Lung (tissue), 12 donors: ENCODE data around the gene STARD4. TPM values are rescaled to one million over a fixed set of nuclear protein-coding genes. Genes with fewer than 3 reads are reported as not detected.

Experiments
- ATAC-seq: fragments of 200-7000 bp; cut with Tn5 transposase; one replicate; pipeline ENCODE4 v1.9.1; 2020; ENCODE audit warnings: moderate number of reproducible peaks; ENCODE audit not compliant: insufficient read depth, low FRiP score
- DNase-seq, 3 donors: peaks; one replicate each; pipeline ENCODE4 v3.0.0-alpha.2; 2013 to 2017
- H3K27ac ChIP-seq, 2 donors: one replicate each; pipeline ENCODE4 v1.5.1; 2013; ENCODE audit warnings: mild to moderate bottlenecking in 2 of 2, moderate library complexity in 2 of 2, control low read depth in 1 of 2, inconsistent platforms in 1 of 2, low read depth in 1 of 2, low read length in 1 of 2
- H3K27me3 ChIP-seq, 3 donors: one replicate each; pipeline ENCODE4 v1.5.1; 2013; ENCODE audit warnings: low read length in 2 of 3; ENCODE audit not compliant: control insufficient read depth in 3 of 3, insufficient read depth in 3 of 3
- H3K36me3 ChIP-seq, 4 donors: one replicate each; pipeline ENCODE4 v1.5.1; 2013; ENCODE audit warnings: low read length in 4 of 4, mild to moderate bottlenecking in 1 of 4, moderate library complexity in 1 of 4; ENCODE audit not compliant: control insufficient read depth in 4 of 4, insufficient read depth in 4 of 4
- H3K4me1 ChIP-seq, 5 donors: one replicate each; pipeline ENCODE4 v1.5.1; 2013; ENCODE audit warnings: low read length in 5 of 5, mild to moderate bottlenecking in 2 of 5, moderate library complexity in 1 of 5; ENCODE audit not compliant: control insufficient read depth in 5 of 5, insufficient read depth in 5 of 5
- H3K4me3 ChIP-seq: one replicate; pipeline ENCODE4 v1.5.1; 2013; ENCODE audit warnings: mild to moderate bottlenecking, control low read depth, moderate library complexity
- H3K9ac ChIP-seq, 2 donors: one replicate each; pipeline ENCODE4 v1.5.1; 2013; ENCODE audit warnings: low read length in 2 of 2, control low read depth in 1 of 2; ENCODE audit not compliant: insufficient read depth in 1 of 2
- H3K9me3 ChIP-seq, 4 donors: one replicate each; pipeline ENCODE4 v1.5.1; 2013; ENCODE audit warnings: low read length in 3 of 4, mild to moderate bottlenecking in 1 of 4, moderate library complexity in 1 of 4; ENCODE audit not compliant: control insufficient read depth in 4 of 4, insufficient read depth in 3 of 4
- CTCF ChIP-seq: IDR thresholded peaks from 2 replicates; pipeline ENCODE4 v1.5.1; 2012; ENCODE audit warnings: mild to moderate bottlenecking; ENCODE audit errors: control extremely low read depth, extremely low read depth
- WGBS, 2 donors: extraction: QIAGEN DNeasy Blood & Tissue Kit; methylation state at CpG; one replicate each; pipeline ENCODE4 v1.1.7; 2013; 5-methylcytosine and 5-hydroxymethylcytosine counted together
- polyA plus RNA-seq, 2 donors: library from polyadenylated mRNA; stranded (reverse); fragments of 200-250 nt; gene quantifications; one replicate each; pipeline ENCODE4 v1.2.1, GENCODE V29; 2013
- total RNA-seq, 2 donors: library from RNA; depleted of rRNA in 1 of 2; stranded (reverse); fragments of >200 nt in 1 of 2; gene quantifications; one replicate each; pipeline ENCODE4 v1.2.1, GENCODE V29; 2014 to 2021
- donor health status: control.
- donor health status: control.
- donor health status: Bipolar disorder and iron deficiency.
- donor health status: healthy.
- donor health status: DM: yes; HTN: yes; CAD: no.

The STARD4 gene
- total and polyA plus RNA-seq, 4 donors, result 20.0 to 90.6 (median 35.5) TPM

- DNase-seq, result peak in 2 of 3 donors; percentile 40 to 51
- H3K9me3 ChIP-seq, result no peaks in the 10 kb centered on the region
- no peaks in the 10 kb centered on the region for H3K27me3 ChIP-seq
- H3K36me3 ChIP-seq, result no peaks in the 10 kb centered on the region
- ATAC-seq, result no peak
- peak overlapping the region in 1 of 2 donors; percentile 84 for H3K27ac ChIP-seq
- peak overlapping the region; percentile 23 for H3K4me3 ChIP-seq
- WGBS, 2 donors, result 5 to 15% methylated on average over 2 of the region's 2 CpGs
- peak overlapping the region; percentile 60 to 86 for H3K9ac ChIP-seq
- TF ChIP-seq CTCF, result no peak
- H3K4me1 ChIP-seq, result peaks cover 0 to 25% (median 4%) of the 10 kb centered on the region in 5 donors
These were observed 1.0 kb downstream of the STARD4 start for GRCh38 chr5:111511174-111511830.

GRCh38 chr5:111509119-111509518 is 3.2 kb downstream of the STARD4 start:
- 58 to 71% methylated on average over 1 of the region's 1 CpG for WGBS, 2 donors
- DNase-seq (no peak), ATAC-seq (no peak)
- Histone ChIP-seq H3K9me3 (no peaks in the 10 kb centered on the region), H3K9ac (no peak overlapping the region), H3K4me1 (peaks cover 0 to 25% (median 4%) of the 10 kb centered on the region in 5 donors), H3K36me3 (peaks cover 0 to 3% (median under 1%) of the 10 kb centered on the region in 4 donors), H3K27ac (no peak overlapping the region), H3K4me3 (no peak overlapping the region), H3K27me3 (no peaks in the 10 kb centered on the region)
- TF ChIP-seq CTCF, result no peak

GRCh38 chr5:111507276-111507675 is 5.1 kb downstream of the STARD4 start:
- TF ChIP-seq CTCF, result no peak
- H3K27me3 ChIP-seq, result no peaks in the 10 kb centered on the region
- WGBS, 2 donors, result 87 to 90% methylated on average over 4 of the region's 4 CpGs

More at GRCh38 chr5:111507276-111507675, 5.1 kb downstream of the STARD4 start:
- ATAC-seq (no peak), DNase-seq (no peak)
- H3K9me3 ChIP-seq, result no peaks in the 10 kb centered on the region
- no peak overlapping the region for H3K4me3 ChIP-seq
- H3K4me1 ChIP-seq, result peaks cover 0 to 16% (median 0%) of the 10 kb centered on the region in 5 donors
- H3K9ac ChIP-seq, result no peak overlapping the region
- H3K27ac ChIP-seq, result no peak overlapping the region
- H3K36me3 ChIP-seq, result peaks cover 0 to 3% (median 1%) of the 10 kb centered on the region in 4 donors
